Sigmoid colon (tissue), 4 donors: ENCODE data around the gene BIRC7.

Source experiments
- CTCF ChIP-seq, 4 experiments: fragments of 450-650 bp in 3 of 4; fragments of 200-600 bp in 1 of 4; IDR thresholded peaks; one replicate each; pipeline ENCODE4 v1.5.1; 2016 to 2019; ENCODE audit warnings: antibody characterized with exemption in 4 of 4, mild to moderate bottlenecking in 3 of 4, moderate library complexity in 2 of 4
- POLR2A ChIP-seq, 2 donors: fragments of 450-650 bp; IDR thresholded peaks; one replicate each; pipeline ENCODE4 v1.6.1; 2016; ENCODE audit warnings: antibody characterized with exemption in 2 of 2, mild to moderate bottlenecking in 2 of 2, moderate library complexity in 2 of 2
- POLR2AphosphoS5 ChIP-seq, 4 donors: sonication (generic); formaldehyde crosslinking; IDR thresholded peaks; one replicate each; pipeline ENCODE4 v1.6.1; 2017; ENCODE audit warnings: antibody characterized with exemption in 4 of 4

GRCh38 chr20:63286781-63287696 lies 51.3 kb downstream of the BIRC7 start:
- no peak for TF ChIP-seq POLR2A (IDR thresholded peaks at IDR 0.05)
- no peak for TF ChIP-seq POLR2AphosphoS5 (IDR thresholded peaks at IDR 0.05)
- TF ChIP-seq CTCF (IDR thresholded peaks at IDR 0.05), result no peak
